GM12878 (cell line): Measurements from ENCODE around the gene CHST15. TPM values are rescaled to one million over a fixed set of nuclear protein-coding genes. Genes with fewer than 3 reads are reported as not detected.

Experiments
- ATAC-seq: fragments of 200-7000 bp; cut with Tn5 transposase; 3 replicates; pipeline ENCODE4 v1.9.1; 2020; ENCODE audit warnings: mild to moderate bottlenecking, moderate library complexity
- BruUV-seq: library from RNA; stranded (reverse); fragments of 400-500 nt; replicated peaks from 2 replicates; lab custom pipeline; 2021; lab: Mats Ljungman, UMichigan
- CTCF ChIA-PET: fragments of 300-600 bp; sonication (Branson Sonifier 250); formaldehyde crosslinking; extraction: SDS; loops from one replicate; lab custom pipeline; 2021; ENCODE audit warnings: inconsistent platforms; lab: Yijun Ruan, JAX
- POLR2A ChIA-PET: fragments of 350-600 bp; formaldehyde crosslinking; extraction: SDS; loops from one replicate; lab custom pipeline; 2021; ENCODE audit warnings: inconsistent platforms; lab: Charles Lee
- RAD21 ChIA-PET: fragments of 300-600 bp; sonication (Branson Sonifier 250); formaldehyde crosslinking; loops from one replicate; lab custom pipeline; 2023; ENCODE audit warnings: antibody characterized with exemption; ENCODE audit not compliant: unreplicated experiment; lab: Charles Lee
- SMC1A ChIA-PET: fragments of 300-600 bp; sonication (Branson Sonifier 250); formaldehyde crosslinking; loops from one replicate; lab custom pipeline; 2023; ENCODE audit not compliant: unreplicated experiment, uncharacterized antibody; lab: Charles Lee
- DNase-seq: peaks from one replicate; pipeline ENCODE4 v3.0.0-alpha.2; 2011; ENCODE audit warnings: low read depth, low spot score
- FAIRE-seq: peaks from 3 replicates; lab custom pipeline; 2011; peaks lifted over from hg19 to GRCh38; lab: Jason Lieb, UNC
- H2AFZ ChIP-seq: 2 replicates; pipeline ENCODE4 v1.6.0; 2011; ENCODE audit warnings: low read depth, low read length, control low read depth; ENCODE audit not compliant: control insufficient read depth
- H3K27ac ChIP-seq: 2 replicates; pipeline ENCODE4 v1.5.1; 2011; ENCODE audit warnings: control low read depth; ENCODE audit not compliant: control insufficient read depth, insufficient read depth
- H3K27me3 ChIP-seq, 2 experiments: replicated peaks in 1 of 2; 2 replicates each; pipeline versions ENCODE4 v1.6.0 to v1.6.1; 2011; ENCODE audit warnings: low read length in 1 of 2; ENCODE audit not compliant: control insufficient read depth in 2 of 2, insufficient read depth in 2 of 2
- H3K36me3 ChIP-seq, 2 experiments: 2 replicates each; pipeline ENCODE4 v1.5.1; 2011; ENCODE audit warnings: low read length in 1 of 2; ENCODE audit not compliant: control insufficient read depth in 2 of 2, insufficient read depth in 2 of 2
- H3K4me1 ChIP-seq: 2 replicates; pipeline ENCODE4 v1.6.1; 2011; ENCODE audit warnings: mild to moderate bottlenecking, low read length, moderate library complexity, mixed read lengths; ENCODE audit not compliant: control insufficient read depth, insufficient read depth
- H3K4me2 ChIP-seq: 2 replicates; pipeline ENCODE4 v1.6.0; 2011; ENCODE audit warnings: control low read depth; ENCODE audit not compliant: control insufficient read depth, insufficient read depth
- H3K4me3 ChIP-seq: fragments of 200-600 bp; sonication (generic); 2 replicates; pipeline ENCODE4 v1.5.1; 2016
- H3K79me2 ChIP-seq: 2 replicates; pipeline ENCODE4 v1.6.0; 2011; ENCODE audit warnings: low read length; ENCODE audit not compliant: control insufficient read depth, insufficient read depth
- H3K9ac ChIP-seq: 2 replicates; pipeline ENCODE4 v1.8.0; 2011; ENCODE audit warnings: low read length, control low read depth, mixed read lengths; ENCODE audit not compliant: control insufficient read depth, insufficient read depth
- H3K9me3 ChIP-seq: replicated peaks from 3 replicates; pipeline ENCODE4 v1.5.1; 2011; ENCODE audit warnings: mild to moderate bottlenecking, low read length; ENCODE audit not compliant: control insufficient read depth, insufficient read depth
- H4K20me1 ChIP-seq: 2 replicates; pipeline ENCODE4 v1.6.0; 2011; ENCODE audit not compliant: control insufficient read depth, insufficient read depth
- BHLHE40 ChIP-seq, 2 experiments: fragments of 450-650 bp in 1 of 2; IDR thresholded peaks; 2 replicates each; pipeline ENCODE4 v1.6.1; 2011 to 2017; ENCODE audit warnings: low read depth in 2 of 2, borderline replicate concordance in 1 of 2, improper control_type of control experiment in 1 of 2, low read length in 1 of 2, mild to moderate bottlenecking in 1 of 2
- CEBPB ChIP-seq, 2 experiments: fragments of 150-350 bp in 1 of 2; IDR thresholded peaks; 2 replicates each; pipeline ENCODE4 v1.6.1; 2012 to 2014; ENCODE audit warnings: low read depth in 2 of 2, low read length in 2 of 2, borderline replicate concordance in 1 of 2, inconsistent platforms in 1 of 2
- EGR1 ChIP-seq, 2 experiments: IDR thresholded peaks; 1 replicate in 1 of 2; 2 replicates in 1 of 2; pipeline ENCODE4 v1.6.1; 2011 to 2012; ENCODE audit warnings: low read depth in 2 of 2, low read length in 2 of 2, borderline replicate concordance in 1 of 2, mild to moderate bottlenecking in 1 of 2, moderate library complexity in 1 of 2
- ESRRA ChIP-seq: IDR thresholded peaks from 2 replicates; pipeline ENCODE4 v1.6.1; 2012; ENCODE audit warnings: mild to moderate bottlenecking, low read length, improper control_type of control experiment
- FOXK2 ChIP-seq: fragments of 450-650 bp; IDR thresholded peaks from 2 replicates; pipeline ENCODE4 v1.6.1; 2017; ENCODE audit warnings: mild to moderate bottlenecking, moderate library complexity
- HDAC2 ChIP-seq: fragments of 200-600 bp; sonication (generic); IDR thresholded peaks from 2 replicates; pipeline ENCODE4 v1.6.1; 2017
- KLF5 ChIP-seq: fragments of 450-650 bp; IDR thresholded peaks from 2 replicates; pipeline ENCODE4 v1.6.1; 2014; ENCODE audit warnings: mild to moderate bottlenecking; ENCODE audit not compliant: partially characterized antibody
- PAX5 ChIP-seq: IDR thresholded peaks from 2 replicates; pipeline ENCODE4 v1.6.1; 2011; ENCODE audit warnings: low read depth, low read length, borderline replicate concordance
- POLR2AphosphoS2 ChIP-seq: IDR thresholded peaks from 2 replicates; pipeline ENCODE4 v1.6.1; 2011; ENCODE audit warnings: low read depth, mild to moderate bottlenecking, low read length, improper control_type of control experiment, moderate library complexity
- RCOR1 ChIP-seq: conservative IDR thresholded peaks from 2 replicates; pipeline ENCODE4 v1.6.1; 2012; ENCODE audit warnings: low read depth, low read length, improper control_type of control experiment
- TBL1XR1 ChIP-seq: IDR thresholded peaks from 2 replicates; pipeline ENCODE4 v1.6.1; 2012; ENCODE audit warnings: low read depth, low read length, improper control_type of control experiment
- WGBS: methylation state at CpG from one replicate; pipeline ENCODE4 v1.1.6; 2016; ENCODE audit warnings: low lambda C conversion rate; ENCODE audit not compliant: insufficient replicate concordance, insufficient coverage; ENCODE audit errors: missing lambda C conversion rate; 5-methylcytosine and 5-hydroxymethylcytosine counted together
- in situ Hi-C: fragments of 300-500 bp; cut with MboI; formaldehyde crosslinking; loops from 9 replicates; pipeline ENCODE4 v1.14.3; 2018; ENCODE audit warnings: mixed read lengths
- intact Hi-C: fragments of 100-400 bp; cut with micrococcal nuclease; formaldehyde crosslinking; loops from one replicate; pipeline ENCODE4 v1.14.2; 2022; ENCODE audit not compliant: unreplicated experiment
- polyA plus RNA-seq, 11 experiments: library from polyadenylated mRNA; depleted of rRNA in 4 of 11; unstranded in 6 of 11; stranded (reverse) in 5 of 11; fragments of >200 nt; fragmentation: Nextera tagmentation in 4 of 11; fragmentation: Illumina TruSeq in 1 of 11; extraction: Ambion mirVana in 4 of 11; extraction: Trizol in 1 of 11; gene quantifications; 1 replicate in 1 of 11; 2 replicates in 10 of 11; pipeline versions ENCODE4 v1.2.1 to v1.2.3, GENCODE V29; 2011 to 2016; ENCODE audit warnings: inconsistent platforms in 2 of 11, missing spikeins in 2 of 11, low read depth in 1 of 11
- total RNA-seq, 4 experiments: library from RNA; depleted of rRNA in 3 of 4; stranded (reverse); fragments of >200 nt in 3 of 4; fragmentation: Illumina TruSeq in 1 of 4; extraction: Trizol in 1 of 4; gene quantifications; 2 replicates each; pipeline versions ENCODE4 v1.2.1 to v1.2.3, GENCODE V29; 2013 to 2021
- TF ChIP-seq, protein P1 (sequence below): fragments of 450-650 bp; formaldehyde crosslinking; IDR thresholded peaks from 2 replicates; pipeline ENCODE4 v1.4.0; 2022; ENCODE audit warnings: mild to moderate bottlenecking, moderate library complexity
- TF ChIP-seq, protein P2 (sequence below): IDR thresholded peaks from 2 replicates; pipeline ENCODE4 v1.6.1; 2012; ENCODE audit warnings: mild to moderate bottlenecking, low read depth, low read length
- TF ChIP-seq, protein P3 (sequence below): fragments of 450-650 bp; IDR thresholded peaks from 2 replicates; pipeline ENCODE4 v1.6.1; 2017; ENCODE audit warnings: low read depth, mild to moderate bottlenecking, moderate library complexity

CHST15 gene
- total and polyA plus RNA-seq, 10 of the 15 experiments (the other 5 are each of a cell fraction or from before 2014, with no cell fraction given): 0.02 to 0.53 (median 0.05) TPM; not detected in 1

DNA sequence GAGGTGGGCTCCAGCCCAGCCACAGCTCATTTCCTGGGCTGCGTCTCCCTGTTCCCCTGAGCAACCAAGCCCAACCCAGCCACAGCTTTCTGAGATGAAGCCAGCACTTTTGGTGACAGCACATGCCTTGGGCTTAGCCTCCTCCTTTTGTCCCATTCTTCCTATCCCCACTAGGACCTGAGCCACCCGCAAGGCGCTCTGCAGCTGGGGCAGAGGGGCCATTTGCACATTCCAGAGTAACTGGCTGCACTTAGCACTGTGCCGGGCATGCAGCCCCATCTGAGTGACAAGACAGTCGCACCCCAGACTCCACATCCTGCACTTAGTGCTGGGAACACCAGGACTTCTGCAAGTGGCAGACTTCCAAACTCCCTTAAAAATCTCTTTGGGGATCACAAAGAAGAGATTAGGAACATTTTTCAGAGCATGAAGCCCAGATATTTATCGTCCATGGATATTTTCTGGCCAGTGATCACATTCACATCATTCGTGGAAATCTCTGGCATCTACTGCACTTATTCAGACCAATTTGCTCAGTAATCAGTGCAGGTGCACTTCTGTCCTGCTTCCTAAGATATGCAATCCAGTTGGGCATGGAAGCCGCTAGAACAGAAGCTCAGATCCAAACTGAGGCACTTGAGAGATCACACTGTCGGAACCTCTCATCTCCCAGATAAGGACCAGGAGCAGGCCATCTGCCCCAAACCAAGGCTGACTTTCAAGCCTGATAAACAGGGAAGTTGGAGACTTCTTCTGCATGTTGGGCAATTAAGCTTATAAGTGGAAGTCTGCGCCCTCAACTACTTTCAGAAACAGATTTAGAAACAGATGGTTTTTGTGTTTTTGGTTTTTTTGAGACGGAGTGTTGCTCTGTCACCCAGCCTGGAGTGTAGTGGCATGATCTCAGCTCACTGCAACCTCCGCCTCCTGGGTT lies 26.4 kb downstream of the CHST15 start:
- BruUV-seq: no TSS peak
- in situ Hi-C loops (no loop called here), intact Hi-C loops (no loop called here)
- Histone ChIP-seq H2AFZ (no peak overlapping the region), H3K36me3 (no peaks in the 10 kb centered on the region), H3K4me2 (no peak overlapping the region), H3K9me3 (no peaks in the 10 kb centered on the region; the same call in 2 of the 3 replicates), H3K4me3 (no peak overlapping the region), H3K9ac (no peak overlapping the region), H3K27ac (no peak overlapping the region), H3K79me2 (no peaks in the 10 kb centered on the region), H4K20me1 (no peaks in the 10 kb centered on the region), H3K4me1 (peaks cover 15% of the 10 kb centered on the region), H3K27me3 (peaks cover 0 to 4% of the 10 kb centered on the region in 2 experiments)
- CTCF ChIA-PET: no interaction called here
- RAD21 ChIA-PET: interaction anchor here (1.1 kb wide), 1 partner anchor 24 kb away, joined by 4 read pairs; no protein-coding TSS in a partner anchor
- 52% methylated on average over 12 of the region's 12 CpGs for WGBS
- ATAC-seq: no peak
- POLR2A ChIA-PET: interaction anchor here (0.6 kb wide), 1 partner anchor 326 kb away, joined by 3 read pairs; no protein-coding TSS in a partner anchor
- no peak for DNase-seq
- FAIRE-seq: no peak
- SMC1A ChIA-PET: interaction anchor here (0.6 kb wide), 1 partner anchor 26 kb away, joined by 3 read pairs; no protein-coding TSS in a partner anchor
- TF ChIP-seq EGR1 (IDR thresholded peaks at IDR 0.05; ENCODE audit: borderline replicate concordance in 1 of 2, low read depth in 2 of 2, low read length in 2 of 2) (no peak), CEBPB (IDR thresholded peaks at IDR 0.05; ENCODE audit: borderline replicate concordance in 1 of 2, low read depth in 2 of 2, low read length in 2 of 2) (no peak), KLF5 (no peak), ESRRA (no peak), FOXK2 (no peak), RCOR1 (no peak), BHLHE40 (IDR thresholded peaks at IDR 0.05; ENCODE audit: borderline replicate concordance in 1 of 2, low read depth in 2 of 2, low read length in 1 of 2) (no peak), HDAC2 (no peak), PAX5 (no peak), TBL1XR1 (no peak), POLR2AphosphoS2 (no peak)
- TF ChIP-seq, protein P1, sequence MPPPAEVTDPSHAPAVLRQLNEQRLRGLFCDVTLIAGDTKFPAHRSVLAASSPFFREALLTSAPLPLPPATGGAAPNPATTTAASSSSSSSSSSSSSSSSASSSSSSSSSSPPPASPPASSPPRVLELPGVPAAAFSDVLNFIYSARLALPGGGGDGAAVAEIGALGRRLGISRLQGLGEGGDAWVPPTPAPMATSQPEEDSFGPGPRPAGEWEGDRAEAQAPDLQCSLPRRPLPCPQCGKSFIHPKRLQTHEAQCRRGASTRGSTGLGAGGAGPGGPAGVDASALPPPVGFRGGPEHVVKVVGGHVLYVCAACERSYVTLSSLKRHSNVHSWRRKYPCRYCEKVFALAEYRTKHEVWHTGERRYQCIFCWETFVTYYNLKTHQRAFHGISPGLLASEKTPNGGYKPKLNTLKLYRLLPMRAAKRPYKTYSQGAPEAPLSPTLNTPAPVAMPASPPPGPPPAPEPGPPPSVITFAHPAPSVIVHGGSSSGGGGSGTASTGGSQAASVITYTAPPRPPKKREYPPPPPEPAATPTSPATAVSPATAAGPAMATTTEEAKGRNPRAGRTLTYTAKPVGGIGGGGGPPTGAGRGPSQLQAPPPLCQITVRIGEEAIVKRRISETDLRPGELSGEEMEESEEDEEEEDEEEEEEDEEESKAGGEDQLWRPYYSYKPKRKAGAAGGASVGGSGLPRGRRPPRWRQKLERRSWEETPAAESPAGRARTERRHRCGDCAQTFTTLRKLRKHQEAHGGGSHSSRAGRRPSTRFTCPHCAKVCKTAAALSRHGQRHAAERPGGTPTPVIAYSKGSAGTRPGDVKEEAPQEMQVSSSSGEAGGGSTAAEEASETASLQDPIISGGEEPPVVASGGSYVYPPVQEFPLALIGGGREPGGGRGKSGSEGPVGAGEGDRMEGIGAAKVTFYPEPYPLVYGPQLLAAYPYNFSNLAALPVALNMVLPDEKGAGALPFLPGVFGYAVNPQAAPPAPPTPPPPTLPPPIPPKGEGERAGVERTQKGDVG (CRISPR knock-in tag): no peak
- TF ChIP-seq, protein P2, sequence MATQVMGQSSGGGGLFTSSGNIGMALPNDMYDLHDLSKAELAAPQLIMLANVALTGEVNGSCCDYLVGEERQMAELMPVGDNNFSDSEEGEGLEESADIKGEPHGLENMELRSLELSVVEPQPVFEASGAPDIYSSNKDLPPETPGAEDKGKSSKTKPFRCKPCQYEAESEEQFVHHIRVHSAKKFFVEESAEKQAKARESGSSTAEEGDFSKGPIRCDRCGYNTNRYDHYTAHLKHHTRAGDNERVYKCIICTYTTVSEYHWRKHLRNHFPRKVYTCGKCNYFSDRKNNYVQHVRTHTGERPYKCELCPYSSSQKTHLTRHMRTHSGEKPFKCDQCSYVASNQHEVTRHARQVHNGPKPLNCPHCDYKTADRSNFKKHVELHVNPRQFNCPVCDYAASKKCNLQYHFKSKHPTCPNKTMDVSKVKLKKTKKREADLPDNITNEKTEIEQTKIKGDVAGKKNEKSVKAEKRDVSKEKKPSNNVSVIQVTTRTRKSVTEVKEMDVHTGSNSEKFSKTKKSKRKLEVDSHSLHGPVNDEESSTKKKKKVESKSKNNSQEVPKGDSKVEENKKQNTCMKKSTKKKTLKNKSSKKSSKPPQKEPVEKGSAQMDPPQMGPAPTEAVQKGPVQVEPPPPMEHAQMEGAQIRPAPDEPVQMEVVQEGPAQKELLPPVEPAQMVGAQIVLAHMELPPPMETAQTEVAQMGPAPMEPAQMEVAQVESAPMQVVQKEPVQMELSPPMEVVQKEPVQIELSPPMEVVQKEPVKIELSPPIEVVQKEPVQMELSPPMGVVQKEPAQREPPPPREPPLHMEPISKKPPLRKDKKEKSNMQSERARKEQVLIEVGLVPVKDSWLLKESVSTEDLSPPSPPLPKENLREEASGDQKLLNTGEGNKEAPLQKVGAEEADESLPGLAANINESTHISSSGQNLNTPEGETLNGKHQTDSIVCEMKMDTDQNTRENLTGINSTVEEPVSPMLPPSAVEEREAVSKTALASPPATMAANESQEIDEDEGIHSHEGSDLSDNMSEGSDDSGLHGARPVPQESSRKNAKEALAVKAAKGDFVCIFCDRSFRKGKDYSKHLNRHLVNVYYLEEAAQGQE: no peak
- TF ChIP-seq, protein P3, sequence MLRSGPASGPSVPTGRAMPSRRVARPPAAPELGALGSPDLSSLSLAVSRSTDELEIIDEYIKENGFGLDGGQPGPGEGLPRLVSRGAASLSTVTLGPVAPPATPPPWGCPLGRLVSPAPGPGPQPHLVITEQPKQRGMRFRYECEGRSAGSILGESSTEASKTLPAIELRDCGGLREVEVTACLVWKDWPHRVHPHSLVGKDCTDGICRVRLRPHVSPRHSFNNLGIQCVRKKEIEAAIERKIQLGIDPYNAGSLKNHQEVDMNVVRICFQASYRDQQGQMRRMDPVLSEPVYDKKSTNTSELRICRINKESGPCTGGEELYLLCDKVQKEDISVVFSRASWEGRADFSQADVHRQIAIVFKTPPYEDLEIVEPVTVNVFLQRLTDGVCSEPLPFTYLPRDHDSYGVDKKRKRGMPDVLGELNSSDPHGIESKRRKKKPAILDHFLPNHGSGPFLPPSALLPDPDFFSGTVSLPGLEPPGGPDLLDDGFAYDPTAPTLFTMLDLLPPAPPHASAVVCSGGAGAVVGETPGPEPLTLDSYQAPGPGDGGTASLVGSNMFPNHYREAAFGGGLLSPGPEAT: no peak
